ENCODE measurements around the gene USP12.
"Not testable (repeated sequence)": the region's sequence is repeated elsewhere in the genome, so short reads cannot be mapped to it uniquely, and the experiment has no call there.

Gene USP12

DNA sequence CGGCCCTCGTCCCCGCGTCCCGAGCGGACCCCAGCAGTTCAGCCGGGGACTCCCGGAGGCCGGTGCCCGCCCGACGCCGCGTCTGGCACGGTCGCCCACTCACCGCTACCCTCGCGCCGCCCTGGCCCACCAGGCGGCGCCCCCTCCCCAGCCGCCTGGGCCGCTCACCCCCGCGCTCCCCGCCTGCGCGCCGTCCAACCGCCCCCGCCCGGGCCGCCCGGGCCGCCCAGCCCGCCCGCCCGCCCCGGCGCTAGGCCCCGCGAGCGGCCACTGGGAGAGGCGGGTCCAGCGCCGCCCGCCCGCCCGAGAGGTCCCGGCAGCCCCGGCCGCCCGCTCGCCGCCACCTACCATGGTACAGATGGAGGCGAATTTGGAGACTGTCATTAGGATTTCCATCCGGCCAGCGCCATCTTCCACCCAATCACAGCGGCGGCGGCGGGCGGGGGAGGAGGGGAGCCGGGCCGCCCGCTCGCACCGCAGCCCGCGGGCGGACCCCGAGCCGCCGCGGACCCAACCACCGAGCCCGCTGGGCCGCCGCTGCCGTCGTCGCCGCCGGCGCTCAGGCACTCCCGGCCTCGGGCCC lies at the start of gene USP12:
Gene USP12, minus strand, starts transcription at position 568 of the 583 bp plus-strand sequence. Its CDS starts 172 bp downstream, at position 396.
- DNase-seq: peak in 2 of 4 experiments; percentile 50 to 56

- DNase-seq: no peak
These were observed 48.0 kb upstream of the USP12 start for GRCh38 chr13:27219611-27220010.

DNA sequence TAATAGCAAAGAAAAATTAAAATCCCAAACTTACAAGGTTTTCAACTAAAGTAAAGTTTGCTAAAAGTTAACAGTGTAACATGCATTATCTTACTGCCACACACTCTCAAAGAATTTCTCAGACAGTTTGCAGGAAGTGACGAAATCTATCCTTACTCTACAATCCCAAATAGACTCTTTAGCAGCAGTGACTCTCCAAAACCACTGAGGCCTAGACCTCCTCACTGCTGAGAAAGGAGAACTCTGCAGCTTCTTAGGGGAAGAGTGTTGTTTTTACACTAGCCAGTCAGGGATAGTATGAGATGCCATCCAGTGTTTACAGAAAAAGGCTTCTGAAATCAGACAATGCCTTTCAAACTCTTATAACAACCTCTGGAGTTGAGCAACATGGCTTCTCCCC lies 47.2 kb upstream of the USP12 start:
- not testable (repeated sequence) for DNase-seq

- not testable (repeated sequence) for DNase-seq
These were observed 46.2 kb upstream of the USP12 start for GRCh38 chr13:27217791-27218190.

- not testable (repeated sequence) for DNase-seq
These were observed 41.8 kb upstream of the USP12 start for GRCh38 chr13:27213386-27213785.

GRCh38 chr13:27211771-27212364 lies 40.3 kb upstream of the USP12 start:
- DNase-seq: no peak

DNA sequence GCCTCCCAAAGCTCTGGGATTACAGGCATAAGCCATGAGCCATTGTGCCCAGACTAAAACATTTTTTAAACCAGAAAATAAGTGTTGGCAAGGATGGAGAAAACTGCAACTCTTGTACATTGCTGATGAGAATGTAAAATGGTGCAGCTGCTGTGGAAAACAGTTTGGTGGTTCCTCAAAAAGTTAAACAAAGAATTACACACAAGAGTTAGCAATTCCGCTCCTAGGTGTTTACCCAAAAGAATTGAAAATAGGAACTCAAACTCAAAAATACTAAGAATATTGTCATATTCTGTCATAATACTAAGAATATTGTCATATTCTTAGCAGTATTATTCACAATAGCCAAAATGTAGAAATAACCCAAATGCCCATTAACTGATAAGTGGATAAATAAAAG lies 39.7 kb upstream of the USP12 start:
- no peak for DNase-seq

DNA sequence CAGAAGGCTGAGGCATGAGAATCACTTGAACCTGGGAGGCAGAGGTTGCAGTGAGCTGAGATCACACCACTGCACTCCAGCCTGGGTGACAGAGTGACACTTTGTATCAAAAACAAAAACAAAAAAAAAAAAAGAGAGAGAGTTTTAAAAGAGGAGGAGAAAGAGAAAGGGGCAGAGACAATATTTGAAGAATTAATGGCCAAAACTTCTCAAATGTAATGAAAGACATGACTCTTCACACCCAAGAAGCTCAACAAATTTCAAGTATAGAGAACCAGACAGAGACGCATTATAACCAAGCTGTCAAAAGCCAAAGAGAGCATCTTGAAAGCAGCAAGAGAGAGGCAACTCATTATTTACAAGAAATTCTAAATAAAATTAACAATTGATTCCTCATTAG lies 36.9 kb upstream of the USP12 start:
- no peak for DNase-seq

DNA sequence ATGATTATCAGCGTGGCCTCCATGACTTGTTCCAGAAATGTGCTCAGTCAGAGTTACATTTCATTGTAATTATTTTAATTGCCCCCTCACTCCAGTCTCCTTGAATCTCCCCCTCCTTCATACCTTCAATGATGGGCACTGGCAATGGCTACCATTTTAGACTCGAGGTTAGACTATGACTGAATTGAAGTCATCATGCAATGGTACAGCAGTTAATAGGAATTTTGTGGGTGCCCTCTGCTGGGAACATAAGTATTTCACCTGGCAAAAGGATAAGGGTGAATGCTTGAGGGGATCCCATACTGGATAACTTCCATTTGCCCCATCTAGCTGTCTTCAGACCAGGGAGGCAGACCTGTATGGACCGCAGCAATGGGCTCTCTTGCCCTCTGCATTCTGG lies 32.2 kb upstream of the USP12 start:
- DNase-seq: no peak

DNA sequence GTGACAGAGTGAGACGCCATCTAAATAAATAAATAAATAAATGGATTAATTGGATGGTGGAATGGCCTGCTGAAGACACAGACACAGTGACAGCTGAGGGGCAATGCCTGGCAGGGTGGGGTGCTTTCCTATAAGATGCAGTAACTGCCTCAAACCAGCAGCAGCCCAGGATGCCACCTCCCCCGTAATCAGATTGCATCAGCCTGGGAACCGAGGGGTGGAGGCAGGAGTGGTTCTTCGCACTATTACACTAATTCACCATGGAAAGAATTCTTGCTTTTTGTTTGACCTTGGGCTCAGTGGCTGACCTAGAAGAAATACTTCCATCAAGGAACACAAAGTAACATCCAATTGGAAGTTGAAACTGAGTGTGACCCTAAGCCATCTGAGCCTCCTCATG lies 31.6 kb upstream of the USP12 start:
- no peak for DNase-seq

GRCh38 chr13:27201661-27202060 lies 30.1 kb upstream of the USP12 start:
- DNase-seq: no peak

GRCh38 chr13:27200413-27201070 lies 28.9 kb upstream of the USP12 start:
- no peak for DNase-seq

DNA sequence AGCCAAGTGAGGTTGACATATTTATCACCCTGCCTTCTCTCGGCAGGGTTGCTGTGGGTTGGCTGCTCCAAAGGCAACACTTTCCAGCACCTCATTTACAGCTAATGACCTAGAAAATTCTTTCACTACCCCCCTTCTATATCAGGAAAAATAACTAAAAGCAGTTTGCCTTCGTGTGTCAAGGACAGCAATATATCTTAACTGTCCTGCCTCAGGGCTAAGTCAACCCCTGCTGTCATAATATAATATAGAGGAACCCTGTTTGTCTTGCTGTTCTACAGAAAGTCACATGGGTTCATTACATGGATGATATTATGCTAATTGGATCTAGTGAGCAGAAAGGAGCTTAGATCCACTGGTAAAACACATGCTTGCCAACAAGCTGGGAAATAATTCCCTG lies 28.1 kb upstream of the USP12 start:
- no peak for DNase-seq

- no peak for DNase-seq
These were observed 27.6 kb upstream of the USP12 start for GRCh38 chr13:27199211-27199610.

- no peak for DNase-seq
These were observed 23.5 kb upstream of the USP12 start for GRCh38 chr13:27194895-27195764.

DNA sequence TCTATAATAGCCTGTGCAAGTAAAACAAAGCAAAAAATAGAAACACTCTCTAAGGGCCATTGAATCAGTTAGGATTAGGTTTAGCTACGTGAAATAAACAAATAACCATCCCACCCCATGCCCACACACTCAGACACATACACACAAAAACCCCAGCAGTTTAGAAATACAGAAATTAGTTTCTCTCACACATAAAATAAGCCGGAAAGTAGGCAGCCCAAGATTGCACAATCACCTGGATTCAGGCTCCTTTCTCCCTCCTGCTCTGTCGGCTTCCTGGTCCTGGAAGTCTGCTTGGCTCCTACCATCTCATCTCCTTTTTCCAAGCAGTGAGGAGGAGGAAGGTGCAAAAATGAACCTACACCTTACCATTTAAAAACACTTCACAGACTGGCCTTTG lies 22.6 kb upstream of the USP12 start:
- no peak for DNase-seq

- DNase-seq: no peak
These were observed 21.9 kb upstream of the USP12 start for GRCh38 chr13:27193496-27193895.

DNA sequence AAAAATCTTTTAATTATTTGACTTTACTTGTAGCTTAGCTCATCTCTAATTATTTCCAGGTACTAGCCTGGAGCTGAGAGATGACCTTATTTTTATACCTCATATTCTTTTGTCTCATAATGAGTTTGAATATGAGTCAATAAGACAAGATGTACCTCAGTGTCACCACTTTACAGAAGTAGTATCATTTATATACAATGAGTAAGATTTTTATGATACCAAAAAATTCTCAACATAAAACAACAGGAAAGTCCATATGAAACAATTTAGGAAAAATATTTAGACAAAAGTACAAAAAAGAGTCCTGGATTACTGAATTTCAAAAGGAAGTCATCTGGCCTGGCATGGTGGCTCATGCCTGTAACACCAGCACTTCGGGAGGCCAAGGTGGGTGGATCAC lies 21.4 kb upstream of the USP12 start:
- DNase-seq: no peak

GRCh38 chr13:27192367-27192766 lies 20.8 kb upstream of the USP12 start:
- not testable (repeated sequence) for DNase-seq

- DNase-seq: no peak
These were observed 17.6 kb upstream of the USP12 start for GRCh38 chr13:27189192-27189591.

- no peak for DNase-seq
These were observed 16.6 kb upstream of the USP12 start for GRCh38 chr13:27188239-27188638.

DNA sequence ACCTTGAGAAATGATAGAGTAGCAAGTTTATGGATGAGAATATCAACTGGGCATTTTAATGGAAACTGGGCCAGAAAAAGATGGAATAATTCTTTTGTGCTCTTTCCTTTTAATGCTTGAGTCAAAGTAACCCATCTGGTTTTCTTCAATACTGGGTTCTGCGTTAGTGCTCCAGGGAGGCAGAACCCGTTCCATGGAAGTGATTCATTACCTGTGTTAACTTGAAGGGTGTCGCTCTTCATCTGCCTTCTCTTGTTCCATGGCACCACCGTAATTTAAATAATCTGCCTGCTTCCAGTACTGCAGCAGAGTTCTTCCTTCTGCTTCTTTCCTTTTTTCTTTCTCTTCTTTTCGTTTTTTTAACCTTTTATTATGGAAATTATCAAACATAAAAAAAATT lies 14.7 kb upstream of the USP12 start:
- DNase-seq: no peak

DNA sequence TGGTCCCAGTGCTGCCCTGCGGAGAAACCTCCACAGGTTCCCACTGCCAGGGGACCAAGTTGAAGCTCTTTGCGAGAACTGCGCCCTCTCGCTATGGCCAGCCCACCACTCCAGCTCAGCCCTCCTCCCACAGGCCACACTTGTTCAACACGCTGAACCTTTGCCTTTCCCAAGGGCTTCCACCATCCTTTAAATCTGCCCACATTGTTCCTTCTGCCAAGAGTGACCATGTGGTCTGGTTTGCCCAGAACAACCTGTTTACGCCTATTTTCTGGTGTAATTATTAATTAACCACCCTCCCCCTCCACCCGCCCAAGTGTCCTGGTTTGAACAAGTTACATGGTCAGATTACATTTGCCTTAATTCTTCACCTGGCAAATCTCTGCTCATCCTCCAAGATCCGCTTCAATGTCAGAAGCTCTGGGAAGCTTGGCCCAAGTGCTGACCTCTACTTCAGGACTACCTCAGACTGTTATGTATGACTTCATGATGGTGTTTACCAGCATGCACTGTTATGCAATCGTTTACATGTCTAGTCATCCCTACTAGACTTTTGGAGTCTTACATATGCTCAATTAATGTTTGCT lies 12.0 kb upstream of the USP12 start:
- DNase-seq: no peak
